Mucosa of descending colon (tissue), 3 donors: ENCODE results near the gene HIP1. TPM values are rescaled to one million over a fixed set of nuclear protein-coding genes. Genes with fewer than 3 reads are reported as not detected.

Experiments
- ATAC-seq: fragments of 200-7000 bp; cut with Tn5 transposase; one replicate; pipeline ENCODE4 v1.9.1; 2020; ENCODE audit warnings: mild to moderate bottlenecking, moderate library complexity
- DNase-seq, 3 donors: peaks; one replicate each; pipeline ENCODE4 v3.0.0-alpha.2; 2020
- H3K36me3 ChIP-seq: fragments of 200-600 bp; one replicate; pipeline ENCODE4 v1.8.0; 2021; ENCODE audit warnings: low read depth, mild to moderate bottlenecking
- H3K4me1 ChIP-seq: fragments of 200-600 bp; one replicate; pipeline ENCODE4 v1.8.0; 2021; ENCODE audit warnings: low read depth, mild to moderate bottlenecking
- H3K4me3 ChIP-seq: fragments of 200-600 bp; one replicate; pipeline ENCODE4 v1.8.0; 2021; ENCODE audit warnings: mild to moderate bottlenecking
- H3K9me3 ChIP-seq: fragments of 200-600 bp; one replicate; pipeline ENCODE4 v1.8.0; 2021; ENCODE audit warnings: mild to moderate bottlenecking
- intact Hi-C, 2 donors: fragments of 100-400 bp; cut with DNase I in 1 of 2; cut with micrococcal nuclease in 1 of 2; formaldehyde crosslinking; loops; one replicate each; pipeline versions ENCODE4 v1.11.0 to v1.11.1; 2022; cut with DNase I, micrococcal nuclease
- total RNA-seq, 3 donors: library from RNA; stranded (reverse); fragmentation: NEBNext Ultra II Directional in 2 of 3; extraction: Animal tissue kit (Norgen Biotek cat#: 25700) in 2 of 3; gene quantifications; one replicate each; pipeline versions ENCODE4 v1.2.1 to v1.2.4, GENCODE V29; 2021 to 2023
- TF ChIP-seq, protein P1 (sequence below): fragments of 200-600 bp; IDR thresholded peaks from one replicate; pipeline ENCODE4 v1.8.0; 2022; ENCODE audit warnings: antibody characterized with exemption, mild to moderate bottlenecking
- donor health status: DM: no; HTN: no; CAD: no; lungs with moderate emphysema.
- donor health status: DM: no; HTN: no; CAD: no.
- donor health status: DM: no; HTN: yes; CAD: no.

HIP1 gene
- total RNA-seq, 3 donors from 2014 or later: 5.7 to 14.2 (median 6.7) TPM

DNA sequence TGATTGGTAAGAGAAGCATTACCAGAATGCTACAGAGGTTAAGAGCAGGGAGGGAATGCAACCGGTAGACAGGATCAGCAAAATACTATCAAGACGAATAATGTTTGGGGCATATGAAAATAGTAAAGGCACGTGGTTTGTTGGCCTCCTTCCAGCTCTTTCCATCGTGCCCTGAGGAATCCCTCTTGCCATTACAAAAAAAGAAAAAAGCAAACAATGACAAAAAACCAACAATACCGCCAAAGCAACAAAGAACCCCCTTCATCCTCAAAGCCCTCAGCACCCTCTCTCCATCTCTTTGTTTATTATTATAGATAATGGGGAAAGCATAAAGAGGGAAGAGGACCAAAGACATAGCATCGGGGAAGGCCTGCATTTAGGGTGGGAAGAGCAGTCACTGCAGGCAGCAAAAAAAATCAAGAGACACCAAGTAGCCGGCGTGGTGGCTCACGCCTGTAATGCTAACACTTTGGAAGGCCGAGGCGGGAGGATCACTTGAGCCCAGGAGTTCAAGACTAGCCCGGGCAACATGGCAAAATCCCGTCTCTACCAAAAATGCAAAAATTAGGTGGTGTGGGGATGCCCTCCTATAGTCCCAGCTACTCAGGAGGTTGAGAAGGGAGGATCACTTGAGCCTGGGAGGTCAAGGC, 78.0 kb downstream of the HIP1 start:
- intact Hi-C loops: no loop called here
- Histone ChIP-seq H3K36me3 (no peaks in the 10 kb centered on the region), H3K9me3 (no peaks in the 10 kb centered on the region), H3K4me3 (no peak overlapping the region), H3K4me1 (no peaks in the 10 kb centered on the region)
- TF ChIP-seq, protein P1, sequence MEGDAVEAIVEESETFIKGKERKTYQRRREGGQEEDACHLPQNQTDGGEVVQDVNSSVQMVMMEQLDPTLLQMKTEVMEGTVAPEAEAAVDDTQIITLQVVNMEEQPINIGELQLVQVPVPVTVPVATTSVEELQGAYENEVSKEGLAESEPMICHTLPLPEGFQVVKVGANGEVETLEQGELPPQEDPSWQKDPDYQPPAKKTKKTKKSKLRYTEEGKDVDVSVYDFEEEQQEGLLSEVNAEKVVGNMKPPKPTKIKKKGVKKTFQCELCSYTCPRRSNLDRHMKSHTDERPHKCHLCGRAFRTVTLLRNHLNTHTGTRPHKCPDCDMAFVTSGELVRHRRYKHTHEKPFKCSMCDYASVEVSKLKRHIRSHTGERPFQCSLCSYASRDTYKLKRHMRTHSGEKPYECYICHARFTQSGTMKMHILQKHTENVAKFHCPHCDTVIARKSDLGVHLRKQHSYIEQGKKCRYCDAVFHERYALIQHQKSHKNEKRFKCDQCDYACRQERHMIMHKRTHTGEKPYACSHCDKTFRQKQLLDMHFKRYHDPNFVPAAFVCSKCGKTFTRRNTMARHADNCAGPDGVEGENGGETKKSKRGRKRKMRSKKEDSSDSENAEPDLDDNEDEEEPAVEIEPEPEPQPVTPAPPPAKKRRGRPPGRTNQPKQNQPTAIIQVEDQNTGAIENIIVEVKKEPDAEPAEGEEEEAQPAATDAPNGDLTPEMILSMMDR: no peak
- no peak for DNase-seq
- ATAC-seq: no peak

DNA sequence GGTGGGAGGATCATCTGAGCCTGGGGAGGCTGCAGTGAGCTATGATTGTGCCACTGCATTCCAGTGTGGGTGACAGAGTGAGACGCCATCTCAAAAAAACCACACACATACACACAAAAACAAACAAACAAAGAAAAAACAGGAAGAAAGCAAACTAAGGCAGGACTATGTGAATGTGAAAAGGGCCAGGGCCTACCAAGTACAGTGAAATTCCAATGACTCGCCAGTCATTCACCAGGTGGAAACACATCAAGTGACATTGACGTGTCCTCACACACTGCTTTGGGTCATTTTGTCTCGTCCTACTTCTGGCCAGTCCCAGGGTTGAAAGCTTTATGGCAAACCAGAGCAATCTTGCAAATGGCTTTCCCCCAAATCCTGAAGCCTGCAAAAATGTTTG, 79.9 kb downstream of the HIP1 start:
- no peaks in the 10 kb centered on the region for H3K4me1 ChIP-seq
- no peaks in the 10 kb centered on the region for H3K9me3 ChIP-seq
- ATAC-seq (no peak), DNase-seq (no peak)
- H3K36me3 ChIP-seq: no peaks in the 10 kb centered on the region
- H3K4me3 ChIP-seq: no peak overlapping the region
- intact Hi-C loops: no loop called here
- TF ChIP-seq, protein P1: no peak

DNA sequence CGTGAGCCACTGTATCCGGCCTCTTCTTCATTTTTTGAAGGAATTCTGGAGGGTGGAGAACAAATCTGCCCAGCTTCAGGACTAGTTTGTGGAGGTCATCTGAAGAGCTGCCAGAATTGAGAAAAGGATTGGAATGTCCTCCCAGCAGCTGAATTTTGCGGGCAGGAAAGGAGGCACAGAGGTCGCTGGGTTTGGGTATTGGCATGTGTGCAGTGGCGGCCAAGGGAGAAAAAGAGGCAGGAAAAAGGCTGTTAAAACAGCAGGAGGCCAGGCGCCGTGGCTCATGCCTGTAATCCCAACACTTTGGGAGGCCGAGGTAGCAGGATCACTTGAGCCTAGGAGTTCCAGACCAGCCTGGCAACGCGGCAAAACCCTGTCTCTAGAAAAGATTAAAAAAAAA, 80.4 kb downstream of the HIP1 start:
- intact Hi-C loops: no loop called here
- DNase-seq (no peak), ATAC-seq (no peak)
- Histone ChIP-seq H3K4me3 (no peak overlapping the region), H3K9me3 (no peaks in the 10 kb centered on the region), H3K36me3 (no peaks in the 10 kb centered on the region), H3K4me1 (no peaks in the 10 kb centered on the region)
- TF ChIP-seq, protein P1: no peak

DNA sequence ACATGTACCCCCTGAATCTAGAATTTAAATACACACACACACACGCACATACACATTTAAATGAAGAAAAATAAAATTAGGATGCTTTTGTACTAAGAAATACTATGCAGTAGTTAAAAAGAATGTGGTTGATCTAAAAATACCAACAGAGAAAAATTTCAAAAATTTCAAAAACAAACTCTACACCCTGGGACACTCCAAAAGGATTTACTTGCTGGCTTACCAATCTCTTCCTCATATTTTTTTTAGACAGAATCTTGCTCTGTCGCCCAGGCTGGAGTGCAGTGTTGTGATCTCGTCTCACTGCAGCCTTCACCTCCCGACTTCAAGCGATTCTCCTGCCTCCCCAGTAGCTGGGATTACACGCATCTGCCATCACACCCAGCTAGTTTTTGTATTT, 80.9 kb downstream of the HIP1 start:
- DNase-seq (no peak), ATAC-seq (no peak)
- TF ChIP-seq, protein P1: no peak
- H3K4me1 ChIP-seq: no peaks in the 10 kb centered on the region
- H3K36me3 ChIP-seq: no peaks in the 10 kb centered on the region
- intact Hi-C loops: no loop called here
- no peak overlapping the region for H3K4me3 ChIP-seq
- no peaks in the 10 kb centered on the region for H3K9me3 ChIP-seq

DNA sequence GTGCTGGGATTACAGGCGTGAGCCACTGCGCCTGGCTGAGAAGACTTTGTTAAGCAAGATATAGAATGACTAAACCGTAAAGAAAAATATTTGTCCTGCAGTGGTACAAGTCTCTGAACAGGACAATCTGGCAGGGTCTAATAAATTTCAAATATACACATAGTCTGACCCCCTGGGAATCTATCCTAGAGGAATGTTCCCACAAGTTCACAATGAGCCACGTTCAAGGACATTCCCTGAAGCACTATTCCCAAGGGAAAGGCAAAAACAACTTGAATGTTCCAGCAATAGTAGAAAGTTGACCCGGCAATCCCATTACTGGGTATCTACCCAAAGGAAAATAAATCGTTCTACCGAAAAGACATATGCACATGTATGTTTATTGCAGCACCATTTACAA, 82.0 kb downstream of the HIP1 start:
- no peaks in the 10 kb centered on the region for H3K9me3 ChIP-seq
- intact Hi-C loops: no loop called here
- H3K36me3 ChIP-seq: no peaks in the 10 kb centered on the region
- TF ChIP-seq, protein P1: no peak
- H3K4me1 ChIP-seq: no peaks in the 10 kb centered on the region
- DNase-seq (no peak), ATAC-seq (no peak)
- no peak overlapping the region for H3K4me3 ChIP-seq

DNA sequence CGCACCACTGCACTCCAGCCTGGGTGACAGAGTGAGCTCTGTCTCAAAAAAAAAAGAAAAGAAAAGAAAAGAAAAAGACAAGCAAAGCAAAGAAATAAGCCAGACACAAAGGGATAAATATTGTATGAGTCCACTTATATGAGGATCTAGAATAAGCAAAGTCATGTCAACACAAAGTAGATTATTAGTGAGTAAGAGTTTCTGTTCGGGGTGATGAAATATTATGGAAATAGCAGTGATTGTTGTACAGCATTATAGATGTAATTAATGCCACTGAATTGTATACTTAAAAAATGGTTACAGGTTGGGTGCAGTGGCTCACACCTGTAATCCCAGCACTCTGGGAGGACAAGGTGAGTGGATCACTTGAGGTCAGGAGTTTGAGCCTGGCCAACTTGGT, 83.2 kb downstream of the HIP1 start:
- DNase-seq (no peak), ATAC-seq (no peak)
- TF ChIP-seq, protein P1: no peak
- Histone ChIP-seq H3K4me1 (no peaks in the 10 kb centered on the region), H3K4me3 (no peak overlapping the region), H3K36me3 (no peaks in the 10 kb centered on the region), H3K9me3 (no peaks in the 10 kb centered on the region)
- intact Hi-C loops: no loop called here
